Kidney epithelial cell (primary cell): ENCODE data around the gene CDC25A. TPM values are rescaled to one million over a fixed set of nuclear protein-coding genes. Genes with fewer than 3 reads are reported as not detected.

Source experiments
- DNase-seq: peaks from one replicate; pipeline ENCODE4 v3.0.0-alpha.2; 2010; ENCODE audit warnings: low read depth
- H3K27me3 ChIP-seq: 2 replicates; pipeline ENCODE4 v1.6.0; 2011; ENCODE audit warnings: low read length; ENCODE audit not compliant: control insufficient read depth, insufficient read depth
- H3K36me3 ChIP-seq: 2 replicates; pipeline ENCODE4 v1.5.1; 2011; ENCODE audit warnings: low read length; ENCODE audit not compliant: control insufficient read depth, insufficient read depth
- H3K4me3 ChIP-seq: 2 replicates; pipeline ENCODE4 v1.5.1; 2011; ENCODE audit warnings: low read depth, mild to moderate bottlenecking, control low read depth, low read length
- total RNA-seq: library from RNA; depleted of rRNA; stranded (reverse); fragments of >200 nt; gene quantifications from 2 replicates; pipeline ENCODE4 v1.2.3, GENCODE V29; 2015
- TF ChIP-seq, protein P1 (sequence below): IDR thresholded peaks from 2 replicates; pipeline ENCODE4 v1.5.1; 2011; ENCODE audit warnings: mild to moderate bottlenecking, moderate library complexity, low read length, control low read depth, inconsistent platforms; ENCODE audit not compliant: insufficient read depth, poor library complexity, severe bottlenecking

The CDC25A gene
- total RNA-seq, 1 donor from 2014 or later = 5.3 TPM

DNA sequence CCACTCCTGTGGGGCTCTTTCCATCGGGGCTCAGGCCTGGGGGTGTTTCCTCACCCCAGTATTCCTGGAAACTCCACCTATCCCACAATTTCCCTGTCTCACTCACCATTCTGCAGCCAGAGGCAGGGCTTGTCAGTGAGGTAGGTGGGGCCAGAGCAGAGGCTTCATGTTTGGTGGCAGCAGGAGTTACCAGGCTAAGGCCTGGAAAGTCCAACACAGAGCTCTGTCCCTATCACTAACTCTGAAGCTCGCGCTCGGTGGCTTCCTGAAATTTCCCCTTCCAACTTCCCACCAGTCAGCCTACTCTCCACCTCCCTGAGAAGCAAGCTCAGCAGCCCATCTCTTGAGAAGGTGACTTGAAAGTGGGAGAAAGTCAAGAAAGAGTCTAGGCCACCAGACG, 44.2 kb downstream of the CDC25A start:
- H3K27me3 ChIP-seq = no peaks in the 10 kb centered on the region
- TF ChIP-seq, protein P1, sequence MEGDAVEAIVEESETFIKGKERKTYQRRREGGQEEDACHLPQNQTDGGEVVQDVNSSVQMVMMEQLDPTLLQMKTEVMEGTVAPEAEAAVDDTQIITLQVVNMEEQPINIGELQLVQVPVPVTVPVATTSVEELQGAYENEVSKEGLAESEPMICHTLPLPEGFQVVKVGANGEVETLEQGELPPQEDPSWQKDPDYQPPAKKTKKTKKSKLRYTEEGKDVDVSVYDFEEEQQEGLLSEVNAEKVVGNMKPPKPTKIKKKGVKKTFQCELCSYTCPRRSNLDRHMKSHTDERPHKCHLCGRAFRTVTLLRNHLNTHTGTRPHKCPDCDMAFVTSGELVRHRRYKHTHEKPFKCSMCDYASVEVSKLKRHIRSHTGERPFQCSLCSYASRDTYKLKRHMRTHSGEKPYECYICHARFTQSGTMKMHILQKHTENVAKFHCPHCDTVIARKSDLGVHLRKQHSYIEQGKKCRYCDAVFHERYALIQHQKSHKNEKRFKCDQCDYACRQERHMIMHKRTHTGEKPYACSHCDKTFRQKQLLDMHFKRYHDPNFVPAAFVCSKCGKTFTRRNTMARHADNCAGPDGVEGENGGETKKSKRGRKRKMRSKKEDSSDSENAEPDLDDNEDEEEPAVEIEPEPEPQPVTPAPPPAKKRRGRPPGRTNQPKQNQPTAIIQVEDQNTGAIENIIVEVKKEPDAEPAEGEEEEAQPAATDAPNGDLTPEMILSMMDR = no peak
- H3K4me3 ChIP-seq = no peak overlapping the region
- H3K36me3 ChIP-seq = no peaks in the 10 kb centered on the region
- DNase-seq = no peak

DNA sequence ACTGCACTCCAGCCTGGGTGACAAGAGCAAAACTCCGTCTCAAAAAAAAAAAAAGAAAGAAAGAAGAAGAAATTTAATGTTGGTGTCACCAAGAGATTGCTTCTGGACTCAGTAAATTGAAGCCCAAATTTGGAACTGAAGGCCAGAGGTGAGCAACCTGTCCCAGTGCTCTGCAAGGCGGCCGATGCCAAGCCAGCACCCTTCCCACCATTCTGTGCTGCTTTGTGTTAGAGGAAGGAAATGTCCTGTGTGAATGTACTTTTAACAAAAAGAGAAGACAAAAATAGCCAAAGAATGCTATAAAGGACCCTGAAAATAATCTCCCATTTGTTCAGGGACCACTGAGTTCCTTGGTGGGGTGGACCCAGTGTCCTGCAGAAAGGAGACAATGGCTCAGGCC, 44.6 kb downstream of the CDC25A start:
- TF ChIP-seq, protein P1 = no peak
- Histone ChIP-seq H3K36me3 (no peaks in the 10 kb centered on the region), H3K4me3 (no peak overlapping the region), H3K27me3 (no peaks in the 10 kb centered on the region)
- no peak for DNase-seq

DNA sequence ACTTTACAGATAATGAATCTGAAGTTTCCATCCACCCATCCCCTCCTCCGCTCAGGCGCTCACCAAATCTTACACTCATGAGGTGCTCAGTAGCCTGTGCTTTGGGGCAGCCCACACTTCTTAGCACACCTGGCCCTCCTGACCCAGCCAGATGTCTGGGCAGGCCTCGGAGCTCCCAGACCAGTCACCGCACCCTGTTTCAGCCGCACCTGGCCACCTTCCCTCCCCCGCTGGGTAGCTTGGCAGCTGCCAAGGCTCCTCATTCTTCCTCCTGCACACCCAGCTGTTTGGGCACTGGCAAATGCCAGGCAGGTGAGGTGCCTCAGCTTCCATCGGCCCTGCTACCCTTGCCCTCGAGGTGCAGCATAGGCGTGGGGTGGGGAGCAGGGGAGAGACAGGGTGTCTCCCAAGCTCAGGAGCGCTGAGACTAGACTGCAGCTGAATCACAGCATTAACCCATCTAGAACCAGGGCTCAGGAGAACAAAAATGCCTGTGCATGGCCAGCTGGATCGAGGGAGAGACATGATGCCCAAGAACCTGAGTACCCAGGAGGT, 45.8 kb downstream of the CDC25A start:
- Histone ChIP-seq H3K27me3 (no peaks in the 10 kb centered on the region), H3K36me3 (no peaks in the 10 kb centered on the region), H3K4me3 (no peak overlapping the region)
- TF ChIP-seq, protein P1 = no peak
- DNase-seq = no peak

DNA sequence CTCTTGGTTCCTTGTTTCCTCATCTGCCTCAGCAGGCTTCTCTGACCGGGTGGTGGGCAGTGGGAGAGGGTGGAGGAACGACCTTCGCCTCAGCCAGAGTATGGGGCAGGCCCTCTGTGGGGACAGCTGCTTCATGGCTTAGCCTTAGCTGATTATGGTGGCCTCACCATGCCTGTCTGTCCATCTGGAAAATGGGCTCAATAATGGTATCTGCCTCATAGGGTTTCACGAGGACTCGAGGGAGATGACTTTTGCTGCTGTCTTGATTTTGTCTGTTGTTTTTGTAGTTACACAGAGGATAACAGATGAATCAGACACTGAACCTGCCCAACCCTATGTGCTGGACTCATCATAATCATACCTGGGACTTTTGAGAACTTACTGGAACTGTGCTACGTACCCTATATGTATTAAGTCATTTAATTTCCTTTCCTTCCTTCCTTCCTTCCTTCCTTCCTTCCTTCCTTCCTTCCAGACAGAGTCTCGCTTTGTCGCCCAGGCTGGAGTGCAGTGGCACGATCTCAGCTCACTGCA, 46.5 kb downstream of the CDC25A start:
- Histone ChIP-seq H3K36me3 (no peaks in the 10 kb centered on the region), H3K4me3 (no peak overlapping the region), H3K27me3 (no peaks in the 10 kb centered on the region)
- TF ChIP-seq, protein P1 = no peak
- DNase-seq = no peak

GRCh38 chr3:48140936-48141603, 47.1 kb downstream of the CDC25A start:
- TF ChIP-seq, protein P1 = no peak
- no peak for DNase-seq
- Histone ChIP-seq H3K4me3 (no peak overlapping the region), H3K36me3 (no peaks in the 10 kb centered on the region), H3K27me3 (no peaks in the 10 kb centered on the region)
